ENCODE results near the gene FAM193A.
"Not testable (repeated sequence)": the region's sequence is repeated elsewhere in the genome, so short reads cannot be mapped to it uniquely, and the experiment has no call there.

FAM193A gene

GRCh38 chr4:2723751-2724150 lies 187.3 kb downstream of the FAM193A start:
- Mint-ChIP-seq H3K36me3 (ENCODE audit: low read depth) (peaks cover 81% of the 10 kb centered on the region), H3K4me1 (ENCODE audit: low read depth) (no peaks in the 10 kb centered on the region), H3K27ac (peak overlapping the region; percentile 53), H3K27me3 (no peaks in the 10 kb centered on the region), H3K9me3 (no peaks in the 10 kb centered on the region), H3K4me3 (no peak overlapping the region)
- intact Hi-C loops (cut with micrococcal nuclease) = no loop called here

- Mint-ChIP-seq H3K27me3 (no peaks in the 10 kb centered on the region), H3K9me3 (no peaks in the 10 kb centered on the region), H3K36me3 (ENCODE audit: low read depth) (peaks cover 81% of the 10 kb centered on the region), H3K4me3 (no peak overlapping the region), H3K27ac (no peak overlapping the region), H3K4me1 (ENCODE audit: low read depth) (no peaks in the 10 kb centered on the region)
- intact Hi-C loops (cut with micrococcal nuclease) = no loop called here
Measured at GRCh38 chr4:2725380-2725779, 188.9 kb downstream of the FAM193A start.

- intact Hi-C loops (cut with micrococcal nuclease) = not testable (repeated sequence)
Measured at GRCh38 chr4:2726881-2727280, 190.4 kb downstream of the FAM193A start.

GRCh38 chr4:2728221-2728620 lies 191.8 kb downstream of the FAM193A start:
- Mint-ChIP-seq H3K27me3 (no peaks in the 10 kb centered on the region), H3K27ac (no peak overlapping the region), H3K4me1 (ENCODE audit: low read depth) (peaks cover 6% of the 10 kb centered on the region), H3K9me3 (no peaks in the 10 kb centered on the region), H3K36me3 (ENCODE audit: low read depth) (peaks cover 85% of the 10 kb centered on the region), H3K4me3 (no peak overlapping the region)
- intact Hi-C loops (cut with micrococcal nuclease) = no loop called here

More at GRCh38 chr4:2726881-2727280, 190.4 kb downstream of the FAM193A start:
- H3K4me3 Mint-ChIP-seq; H3K27me3 Mint-ChIP-seq; H3K27ac Mint-ChIP-seq; H3K9me3 Mint-ChIP-seq; H3K4me1 Mint-ChIP-seq (ENCODE audit: low read depth): not testable (repeated sequence)
- peaks cover 81% of the 10 kb centered on the region for H3K36me3 Mint-ChIP-seq (ENCODE audit: low read depth)

- no peaks in the 10 kb centered on the region for H3K9me3 Mint-ChIP-seq
- intact Hi-C loops (cut with micrococcal nuclease) = no loop called here
- no peaks in the 10 kb centered on the region for H3K27me3 Mint-ChIP-seq
- peaks cover 12% of the 10 kb centered on the region for H3K4me1 Mint-ChIP-seq (ENCODE audit: low read depth)
- no peak overlapping the region for H3K27ac Mint-ChIP-seq
- peaks cover 86% of the 10 kb centered on the region for H3K36me3 Mint-ChIP-seq (ENCODE audit: low read depth)
- H3K4me3 Mint-ChIP-seq = no peak overlapping the region
Measured at GRCh38 chr4:2728806-2729532, 192.5 kb downstream of the FAM193A start.

GRCh38 chr4:2729533-2729875 lies 193.1 kb downstream of the FAM193A start:
- Mint-ChIP-seq H3K4me1 (ENCODE audit: low read depth) (peaks cover 17% of the 10 kb centered on the region), H3K27me3 (no peaks in the 10 kb centered on the region), H3K36me3 (ENCODE audit: low read depth) (peaks cover 85% of the 10 kb centered on the region), H3K4me3 (no peak overlapping the region), H3K9me3 (no peaks in the 10 kb centered on the region), H3K27ac (no peak overlapping the region)
- intact Hi-C loops (cut with micrococcal nuclease) = no loop called here

- H3K36me3 Mint-ChIP-seq (ENCODE audit: low read depth) = peaks cover 78% of the 10 kb centered on the region
- no peak overlapping the region for H3K27ac Mint-ChIP-seq
- no peaks in the 10 kb centered on the region for H3K9me3 Mint-ChIP-seq
- intact Hi-C loops (cut with micrococcal nuclease) = no loop called here
- peaks cover 27% of the 10 kb centered on the region for H3K4me1 Mint-ChIP-seq (ENCODE audit: low read depth)
- no peaks in the 10 kb centered on the region for H3K27me3 Mint-ChIP-seq
- H3K4me3 Mint-ChIP-seq = no peak overlapping the region
Measured at GRCh38 chr4:2731907-2732317, 195.5 kb downstream of the FAM193A start.

- Mint-ChIP-seq H3K9me3 (no peaks in the 10 kb centered on the region), H3K27me3 (no peaks in the 10 kb centered on the region), H3K4me3 (no peak overlapping the region), H3K4me1 (ENCODE audit: low read depth) (peaks cover 27% of the 10 kb centered on the region), H3K36me3 (ENCODE audit: low read depth) (peaks cover 74% of the 10 kb centered on the region), H3K27ac (peak overlapping the region; percentile 7)
- intact Hi-C loops (cut with micrococcal nuclease) = no loop called here
Measured at GRCh38 chr4:2732526-2732925, 196.1 kb downstream of the FAM193A start.

GRCh38 chr4:2733001-2733843 lies 196.8 kb downstream of the FAM193A start:
- H3K36me3 Mint-ChIP-seq (ENCODE audit: low read depth) = peaks cover 73% of the 10 kb centered on the region
- H3K4me3 Mint-ChIP-seq = no peak overlapping the region
- intact Hi-C loops (cut with micrococcal nuclease) = no loop called here
- peaks cover 27% of the 10 kb centered on the region for H3K4me1 Mint-ChIP-seq (ENCODE audit: low read depth)
- H3K27ac Mint-ChIP-seq = peak overlapping the region; percentile 7
- no peaks in the 10 kb centered on the region for H3K27me3 Mint-ChIP-seq
- no peaks in the 10 kb centered on the region for H3K9me3 Mint-ChIP-seq

- intact Hi-C loops (cut with micrococcal nuclease) = no loop called here
- H3K36me3 Mint-ChIP-seq (ENCODE audit: low read depth) = peaks cover 65% of the 10 kb centered on the region
- H3K4me3 Mint-ChIP-seq = no peak overlapping the region
- peaks cover 27% of the 10 kb centered on the region for H3K4me1 Mint-ChIP-seq (ENCODE audit: low read depth)
- no peaks in the 10 kb centered on the region for H3K9me3 Mint-ChIP-seq
- H3K27me3 Mint-ChIP-seq = no peaks in the 10 kb centered on the region
- peak overlapping the region; percentile 57 for H3K27ac Mint-ChIP-seq
Measured at GRCh38 chr4:2733844-2734574, 197.6 kb downstream of the FAM193A start.

GRCh38 chr4:2734612-2735011 lies 198.2 kb downstream of the FAM193A start:
- H3K27me3 Mint-ChIP-seq = no peaks in the 10 kb centered on the region
- peaks cover 27% of the 10 kb centered on the region for H3K4me1 Mint-ChIP-seq (ENCODE audit: low read depth)
- H3K9me3 Mint-ChIP-seq = no peaks in the 10 kb centered on the region
- H3K36me3 Mint-ChIP-seq (ENCODE audit: low read depth) = peaks cover 60% of the 10 kb centered on the region
- no peak overlapping the region for H3K4me3 Mint-ChIP-seq
- intact Hi-C loops (cut with micrococcal nuclease) = no loop called here
- peak overlapping the region; percentile 57 for H3K27ac Mint-ChIP-seq

GRCh38 chr4:2735869-2736268 lies 199.4 kb downstream of the FAM193A start:
- no peak overlapping the region for H3K4me3 Mint-ChIP-seq
- H3K4me1 Mint-ChIP-seq (ENCODE audit: low read depth) = peaks cover 38% of the 10 kb centered on the region
- no peaks in the 10 kb centered on the region for H3K27me3 Mint-ChIP-seq
- H3K36me3 Mint-ChIP-seq (ENCODE audit: low read depth) = peaks cover 55% of the 10 kb centered on the region
- no peak overlapping the region for H3K27ac Mint-ChIP-seq
- H3K9me3 Mint-ChIP-seq = no peaks in the 10 kb centered on the region
- intact Hi-C loops (cut with micrococcal nuclease) = no loop called here

GRCh38 chr4:2738296-2738695 lies 201.8 kb downstream of the FAM193A start:
- peaks cover 40% of the 10 kb centered on the region for H3K4me1 Mint-ChIP-seq (ENCODE audit: low read depth)
- H3K4me3 Mint-ChIP-seq; H3K9me3 Mint-ChIP-seq; intact Hi-C loops (cut with micrococcal nuclease); H3K27me3 Mint-ChIP-seq; H3K27ac Mint-ChIP-seq: not testable (repeated sequence)
- H3K36me3 Mint-ChIP-seq (ENCODE audit: low read depth) = peaks cover 55% of the 10 kb centered on the region

- Mint-ChIP-seq H3K27ac (no peak overlapping the region), H3K9me3 (no peaks in the 10 kb centered on the region), H3K36me3 (ENCODE audit: low read depth) (peaks cover 66% of the 10 kb centered on the region), H3K27me3 (no peaks in the 10 kb centered on the region), H3K4me1 (ENCODE audit: low read depth) (peaks cover 52% of the 10 kb centered on the region), H3K4me3 (no peak overlapping the region)
- intact Hi-C loops (cut with micrococcal nuclease) = no loop called here
Measured at GRCh38 chr4:2741626-2742025, 205.2 kb downstream of the FAM193A start.
